Keratinocyte (primary cell): Measurements from ENCODE around the gene OR2F2.

ENCODE experiments used
- EZH2 ChIP-seq: IDR thresholded peaks from one replicate; pipeline ENCODE4 v1.6.1; 2012; ENCODE audit warnings: inconsistent platforms, mild to moderate bottlenecking, low read length, moderate library complexity
- TF ChIP-seq, protein P1 (sequence below), 3 experiments: IDR thresholded peaks in 1 of 3; conservative IDR thresholded peaks in 1 of 3; optimal IDR thresholded peaks in 1 of 3; 2 replicates in 2 of 3; 3 replicates in 1 of 3; pipeline versions ENCODE3 to v1.5.1; 2011; ENCODE audit warnings: low read length in 3 of 3, mild to moderate bottlenecking in 3 of 3, moderate library complexity in 2 of 3, control low read depth in 1 of 3, inconsistent platforms in 1 of 3; ENCODE audit not compliant: insufficient read depth in 2 of 3; ENCODE audit errors: extremely low read depth in 1 of 3

DNA sequence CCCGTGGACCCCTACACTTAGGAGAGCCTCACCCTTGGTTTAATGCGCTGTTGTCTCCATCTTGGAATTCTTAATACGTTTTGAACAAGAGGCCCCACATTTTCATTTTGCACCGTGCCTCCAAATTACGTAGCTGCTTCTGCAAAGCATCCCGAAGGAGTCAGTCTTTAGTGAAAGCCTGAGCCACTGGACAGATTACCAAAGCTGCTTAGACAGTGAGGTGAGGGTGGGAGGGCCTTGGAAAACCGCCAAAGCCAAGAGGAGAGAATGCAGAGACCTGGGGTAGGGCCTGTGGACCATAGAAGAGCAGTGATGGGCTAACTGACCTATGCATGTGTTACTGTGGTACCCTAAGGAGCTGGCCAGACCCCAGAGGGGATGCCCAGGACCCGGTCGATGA, 28.9 kb upstream of the OR2F2 start:
- TF ChIP-seq, protein P1, sequence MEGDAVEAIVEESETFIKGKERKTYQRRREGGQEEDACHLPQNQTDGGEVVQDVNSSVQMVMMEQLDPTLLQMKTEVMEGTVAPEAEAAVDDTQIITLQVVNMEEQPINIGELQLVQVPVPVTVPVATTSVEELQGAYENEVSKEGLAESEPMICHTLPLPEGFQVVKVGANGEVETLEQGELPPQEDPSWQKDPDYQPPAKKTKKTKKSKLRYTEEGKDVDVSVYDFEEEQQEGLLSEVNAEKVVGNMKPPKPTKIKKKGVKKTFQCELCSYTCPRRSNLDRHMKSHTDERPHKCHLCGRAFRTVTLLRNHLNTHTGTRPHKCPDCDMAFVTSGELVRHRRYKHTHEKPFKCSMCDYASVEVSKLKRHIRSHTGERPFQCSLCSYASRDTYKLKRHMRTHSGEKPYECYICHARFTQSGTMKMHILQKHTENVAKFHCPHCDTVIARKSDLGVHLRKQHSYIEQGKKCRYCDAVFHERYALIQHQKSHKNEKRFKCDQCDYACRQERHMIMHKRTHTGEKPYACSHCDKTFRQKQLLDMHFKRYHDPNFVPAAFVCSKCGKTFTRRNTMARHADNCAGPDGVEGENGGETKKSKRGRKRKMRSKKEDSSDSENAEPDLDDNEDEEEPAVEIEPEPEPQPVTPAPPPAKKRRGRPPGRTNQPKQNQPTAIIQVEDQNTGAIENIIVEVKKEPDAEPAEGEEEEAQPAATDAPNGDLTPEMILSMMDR (optimal IDR thresholded peaks at IDR 0.05 in 1 of 3, IDR thresholded peaks at IDR 0.05 in 1 of 3, conservative IDR thresholded peaks at IDR 0.05 in 1 of 3; ENCODE audit: extremely low read depth in 1 of 3, insufficient read depth in 2 of 3, low read length in 3 of 3) = no peak
- no peak for TF ChIP-seq EZH2
